Measurements from ENCODE around the gene C4orf17. TPM values are rescaled to one million over a fixed set of nuclear protein-coding genes. Genes with fewer than 3 reads are reported as not detected.

C4orf17 gene
- total and polyA plus RNA-seq, 2 donors: not detected

Other genes starting within 250 kb of the C4orf17 start
- gene ADH1A, start 220.0 kb upstream of the C4orf17 start, total RNA-seq: not detected
- gene ADH1A, start 220.0 kb upstream of the C4orf17 start, polyA plus RNA-seq: 0.08 TPM
- gene ADH1B, start 189.6 kb upstream of the C4orf17 start, total RNA-seq: 97.0 TPM
- gene ADH1B, start 189.6 kb upstream of the C4orf17 start, polyA plus RNA-seq: 864 TPM
- gene ADH1C, start 158.3 kb upstream of the C4orf17 start, total RNA-seq: 4.7 TPM
- gene ADH1C, start 158.3 kb upstream of the C4orf17 start, polyA plus RNA-seq: 10.8 TPM
- gene ADH7, start 75.7 kb upstream of the C4orf17 start, total RNA-seq: not detected
- gene ADH7, start 75.7 kb upstream of the C4orf17 start, polyA plus RNA-seq: not detected
- 11.3 TPM for gene TRMT10A, start 53.0 kb downstream of the C4orf17 start, total RNA-seq
- gene TRMT10A, start 53.0 kb downstream of the C4orf17 start, polyA plus RNA-seq: 4.1 TPM
- 0.95 TPM for gene MTTP, start 63.8 kb downstream of the C4orf17 start, total RNA-seq
- gene MTTP, start 63.8 kb downstream of the C4orf17 start, polyA plus RNA-seq: 0.72 TPM
- gene C4orf54, start 146.8 kb downstream of the C4orf17 start, total RNA-seq: 10.1 TPM
- gene C4orf54, start 146.8 kb downstream of the C4orf17 start, polyA plus RNA-seq: 0.10 TPM